Measurements from ENCODE around the gene OTULIN. TPM values are rescaled to one million over a fixed set of nuclear protein-coding genes. Genes with fewer than 3 reads are reported as not detected.
A peak's percentile ranks its signal among the peaks of the same experiment; 100 is the strongest.

The OTULIN gene
- total and polyA plus RNA-seq, 2 of the 13 experiments (the other 11 are each of a cell fraction or from before 2014, with no cell fraction given), result 7.0 to 34.8 TPM

DNA sequence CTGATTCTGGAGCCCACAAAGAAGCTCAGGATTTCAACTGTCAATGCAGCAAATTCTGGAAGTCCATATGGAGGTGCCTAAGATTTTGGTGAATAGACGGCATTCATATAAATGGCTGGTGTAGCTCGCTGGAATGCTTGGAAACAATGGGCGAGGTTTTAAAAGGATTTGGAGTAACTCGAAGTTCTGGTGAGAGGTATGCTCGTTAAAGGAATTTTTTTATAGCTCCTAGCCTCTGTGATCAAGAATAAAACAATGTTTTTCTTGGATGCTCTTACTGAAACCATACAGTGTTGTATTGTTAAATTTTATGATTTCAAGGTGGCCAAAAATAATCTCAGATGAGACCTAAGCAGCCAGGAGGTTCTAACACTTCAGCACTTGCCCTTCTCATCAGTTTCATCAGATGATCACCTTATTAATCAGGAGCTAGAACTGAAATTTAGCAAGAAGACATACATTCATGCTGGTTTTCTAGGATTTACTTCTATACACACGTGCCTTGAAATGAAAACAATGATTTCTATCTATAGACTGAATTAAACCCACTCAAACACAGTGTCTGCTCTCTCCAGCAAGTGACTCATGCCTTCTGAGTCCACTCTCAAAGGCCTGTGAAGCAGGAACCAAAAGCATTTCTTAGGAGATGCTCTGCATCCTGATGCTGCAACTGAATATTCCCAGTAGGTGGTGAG lies 79.2 kb downstream of the OTULIN start (continued):
- TF ChIP-seq, protein P1, sequence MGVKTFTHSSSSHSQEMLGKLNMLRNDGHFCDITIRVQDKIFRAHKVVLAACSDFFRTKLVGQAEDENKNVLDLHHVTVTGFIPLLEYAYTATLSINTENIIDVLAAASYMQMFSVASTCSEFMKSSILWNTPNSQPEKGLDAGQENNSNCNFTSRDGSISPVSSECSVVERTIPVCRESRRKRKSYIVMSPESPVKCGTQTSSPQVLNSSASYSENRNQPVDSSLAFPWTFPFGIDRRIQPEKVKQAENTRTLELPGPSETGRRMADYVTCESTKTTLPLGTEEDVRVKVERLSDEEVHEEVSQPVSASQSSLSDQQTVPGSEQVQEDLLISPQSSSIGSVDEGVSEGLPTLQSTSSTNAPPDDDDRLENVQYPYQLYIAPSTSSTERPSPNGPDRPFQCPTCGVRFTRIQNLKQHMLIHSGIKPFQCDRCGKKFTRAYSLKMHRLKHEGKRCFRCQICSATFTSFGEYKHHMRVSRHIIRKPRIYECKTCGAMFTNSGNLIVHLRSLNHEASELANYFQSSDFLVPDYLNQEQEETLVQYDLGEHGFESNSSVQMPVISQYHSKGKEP (CRISPR knock-in tag; IDR thresholded peaks at IDR 0.05), result no peak
- no peak for TF ChIP-seq ZNF3 (CRISPR knock-in tag; IDR thresholded peaks at IDR 0.05)
- no peak for TF ChIP-seq KDM6A (CRISPR knock-in tag; IDR thresholded peaks at IDR 0.05; ENCODE audit: low read depth)
- TF ChIP-seq NCOA2 (CRISPR knock-in tag; IDR thresholded peaks at IDR 0.05), result no peak
- no peak for TF ChIP-seq RORA (CRISPR knock-in tag; IDR thresholded peaks at IDR 0.05)
- no peak for TF ChIP-seq SNAPC2 (CRISPR knock-in tag; IDR thresholded peaks at IDR 0.05)

DNA sequence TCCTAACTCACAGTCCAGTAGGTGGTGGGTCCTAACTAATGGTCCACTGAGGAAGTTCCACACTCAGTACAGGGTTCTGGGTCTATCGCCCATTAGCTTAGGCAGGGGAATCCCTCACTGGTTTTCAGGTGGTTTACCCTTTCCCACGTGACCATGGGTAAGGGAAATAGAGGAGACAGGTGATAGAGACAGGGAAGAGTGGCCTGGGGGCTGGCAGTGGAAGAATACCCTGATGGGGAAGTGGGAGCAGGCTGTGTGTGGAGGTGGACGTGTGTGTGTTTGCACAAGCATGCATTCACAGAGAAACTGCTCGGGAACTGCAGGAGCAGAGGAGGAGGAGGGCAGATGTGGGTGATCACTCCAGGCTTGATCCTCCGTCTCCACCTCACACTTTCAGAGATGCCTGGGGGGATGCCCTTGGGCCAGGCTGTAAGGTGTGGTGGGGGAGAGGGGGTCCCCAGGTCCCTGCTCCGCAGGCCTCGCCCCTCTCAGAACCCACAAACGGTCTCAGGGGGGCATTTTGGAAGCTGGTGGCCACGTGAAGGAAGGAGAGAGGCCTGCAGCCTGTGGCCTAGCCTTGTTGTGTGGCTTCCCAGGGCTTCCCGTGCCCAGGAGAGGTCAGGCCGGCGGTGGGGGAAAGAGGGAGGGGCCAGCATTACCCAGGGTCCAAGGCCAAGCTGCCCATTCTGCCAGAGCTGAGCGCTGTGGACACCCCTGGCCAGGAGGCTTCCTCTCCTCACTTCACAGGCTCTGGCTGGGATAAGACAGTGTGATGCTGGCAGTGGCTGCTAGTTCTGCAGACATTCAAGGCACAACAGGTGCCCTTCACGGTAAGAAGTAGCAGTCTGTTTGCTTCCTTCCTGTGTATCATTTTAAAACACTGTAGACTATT lies 80.0 kb downstream of the OTULIN start:
- in situ Hi-C loops (cut with HindIII; ENCODE audit: extremely low pct_ligation_motif_present, low pct_unique_long_range_greater_than_20kb), result no loop called here
- Histone ChIP-seq H3K79me2 (ENCODE audit: insufficient read depth, low read length) (no peaks in the 10 kb centered on the region), H3K9ac (ENCODE audit: insufficient read depth, low read depth, low read length) (0 out of 2 replicates have a peak overlapping the region, but pooled peaks have one; percentile 16), H3K9me3 (ENCODE audit: low read length) (no peaks in the 10 kb centered on the region), H3K4me3 (replicated peaks in 1 of 3; ENCODE audit: insufficient read depth in 1 of 3, low read depth in 2 of 3, low read length in 3 of 3) (no peak overlapping the region), H3K36me3 (replicated peaks in 1 of 2; ENCODE audit: control insufficient read depth in 1 of 2, insufficient read depth in 2 of 2, low read length in 2 of 2) (peaks cover 2 to 28% of the 10 kb centered on the region in 2 experiments; a peak in 3 of 5 replicates), H3K4me1 (ENCODE audit: insufficient read depth, low read length) (peaks cover 26% of the 10 kb centered on the region), H3K27ac (ENCODE audit: extremely low read length, insufficient read depth, low read length) (peak overlapping the region; percentile 62), H3K27me3 (ENCODE audit: control insufficient read depth in 1 of 2, insufficient read depth in 2 of 2, low read length in 2 of 2) (no peaks in the 10 kb centered on the region), H4K20me1 (ENCODE audit: insufficient read depth, low read length) (no peaks in the 10 kb centered on the region), H3K4me2 (ENCODE audit: low read depth, low read length) (no peak overlapping the region; the same call in 1 of the 2 replicates), H2AFZ (ENCODE audit: low read length) (no peak overlapping the region)
- 57% methylated on average over 7 of the region's 14 CpGs for WGBS (ENCODE audit: low lambda C conversion rate)
- FAIRE-seq, result no peak
- ATAC-seq, result peak; percentile 99
- ChIA-PET POLR2A (interaction anchor here (1.5 kb wide), 1 partner anchor 17 kb away, joined by 6 read pairs; no protein-coding TSS in a partner anchor), CTCF (ENCODE audit: low intra/inter-chr PET ratio, low total read pairs) (no interaction called here)
- no TSS peak for BruUV-seq (replicated peaks)
- intact Hi-C loops (cut with micrococcal nuclease; ENCODE audit: unreplicated experiment), result no loop called here
- peak; percentile 41 for DNase-seq (ENCODE audit: low spot score)
- peak; percentile 54 for TF ChIP-seq SP5 (CRISPR knock-in tag; IDR thresholded peaks at IDR 0.05; ENCODE audit: borderline replicate concordance, low read depth)
- TF ChIP-seq CREM (IDR thresholded peaks at IDR 0.05), result no peak
- no peak for TF ChIP-seq CREM (CRISPR knock-in tag; IDR thresholded peaks at IDR 0.05)
- TF ChIP-seq, protein P2, sequence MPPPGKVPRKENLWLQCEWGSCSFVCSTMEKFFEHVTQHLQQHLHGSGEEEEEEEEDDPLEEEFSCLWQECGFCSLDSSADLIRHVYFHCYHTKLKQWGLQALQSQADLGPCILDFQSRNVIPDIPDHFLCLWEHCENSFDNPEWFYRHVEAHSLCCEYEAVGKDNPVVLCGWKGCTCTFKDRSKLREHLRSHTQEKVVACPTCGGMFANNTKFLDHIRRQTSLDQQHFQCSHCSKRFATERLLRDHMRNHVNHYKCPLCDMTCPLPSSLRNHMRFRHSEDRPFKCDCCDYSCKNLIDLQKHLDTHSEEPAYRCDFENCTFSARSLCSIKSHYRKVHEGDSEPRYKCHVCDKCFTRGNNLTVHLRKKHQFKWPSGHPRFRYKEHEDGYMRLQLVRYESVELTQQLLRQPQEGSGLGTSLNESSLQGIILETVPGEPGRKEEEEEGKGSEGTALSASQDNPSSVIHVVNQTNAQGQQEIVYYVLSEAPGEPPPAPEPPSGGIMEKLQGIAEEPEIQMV (CRISPR knock-in tag; IDR thresholded peaks at IDR 0.05; ENCODE audit: low read depth), result no peak
- TF ChIP-seq CC2D1A (CRISPR knock-in tag; IDR thresholded peaks at IDR 0.05), result no peak
- no peak for TF ChIP-seq RFX1 (IDR thresholded peaks at IDR 0.05)
- no peak for TF ChIP-seq ATF7 (IDR thresholded peaks at IDR 0.05)
- TF ChIP-seq ATF7 (CRISPR knock-in tag; IDR thresholded peaks at IDR 0.05), result no peak
- no peak for TF ChIP-seq ZNF589 (CRISPR knock-in tag; conservative IDR thresholded peaks at IDR 0.05)
- no peak for TF ChIP-seq FIP1L1 (IDR thresholded peaks at IDR 0.05; ENCODE audit: borderline replicate concordance, insufficient read depth, low read depth, low read length)
- no peak for TF ChIP-seq PHF8 (CRISPR knock-in tag; IDR thresholded peaks at IDR 0.05)
- TF ChIP-seq, protein P3, sequence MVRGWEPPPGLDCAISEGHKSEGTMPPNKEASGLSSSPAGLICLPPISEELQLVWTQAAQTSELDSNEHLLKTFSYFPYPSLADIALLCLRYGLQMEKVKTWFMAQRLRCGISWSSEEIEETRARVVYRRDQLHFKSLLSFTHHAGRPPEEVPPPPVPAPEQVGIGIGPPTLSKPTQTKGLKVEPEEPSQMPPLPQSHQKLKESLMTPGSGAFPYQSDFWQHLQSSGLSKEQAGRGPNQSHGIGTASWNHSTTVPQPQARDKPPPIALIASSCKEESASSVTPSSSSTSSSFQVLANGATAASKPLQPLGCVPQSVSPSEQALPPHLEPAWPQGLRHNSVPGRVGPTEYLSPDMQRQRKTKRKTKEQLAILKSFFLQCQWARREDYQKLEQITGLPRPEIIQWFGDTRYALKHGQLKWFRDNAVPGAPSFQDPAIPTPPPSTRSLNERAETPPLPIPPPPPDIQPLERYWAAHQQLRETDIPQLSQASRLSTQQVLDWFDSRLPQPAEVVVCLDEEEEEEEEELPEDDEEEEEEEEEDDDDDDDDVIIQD (CRISPR knock-in tag; IDR thresholded peaks at IDR 0.05; ENCODE audit: low read depth), result peak; percentile 69; the same call in 1 of the 2 replicates
- no peak for TF ChIP-seq XBP1 (CRISPR knock-in tag; IDR thresholded peaks at IDR 0.05)
- no peak for TF ChIP-seq MAFG (CRISPR knock-in tag; IDR thresholded peaks at IDR 0.05)

Measured in HepG2 (cell line).